GM19395 (cell line): ENCODE data around the gene OR8K5.
"Not testable (repeated sequence)": the region's sequence is repeated elsewhere in the genome, so short reads cannot be mapped to it uniquely, and the experiment has no call there.

Source experiments
- ATAC-seq: cut with Tn5 transposase; IDR thresholded peaks from one replicate; pipeline ENCODE4 v1.9.1; 2021; ENCODE audit warnings: mild to moderate bottlenecking, moderate library complexity; ENCODE audit not compliant: unreplicated experiment

Gene OR8K5

GRCh38 chr11:56160217-56160616, at the start of gene OR8K5:
Gene OR8K5 (minus strand): TSS chr11:56160317. CDS start chr11:56160317, 0 bp downstream.
- no peak for ATAC-seq

- ATAC-seq = no peak
These were observed 47.7 kb upstream of the OR8K5 start for GRCh38 chr11:56207790-56208189.

- no peak for ATAC-seq
These were observed 37.2 kb upstream of the OR8K5 start for GRCh38 chr11:56197367-56197766.

GRCh38 chr11:56196705-56197104, 36.6 kb upstream of the OR8K5 start:
- no peak for ATAC-seq

- no peak for ATAC-seq
These were observed 28.5 kb upstream of the OR8K5 start for GRCh38 chr11:56188602-56189001.

- no peak for ATAC-seq
These were observed 23.3 kb upstream of the OR8K5 start for GRCh38 chr11:56183459-56183858.

- ATAC-seq = no peak
These were observed 16.2 kb upstream of the OR8K5 start, which contains the start of gene OR5J2 for GRCh38 chr11:56176318-56176717. Gene OR5J2 (plus strand): TSS chr11:56176618. CDS start chr11:56176618, 0 bp downstream.

- no peak for ATAC-seq
These were observed 12.2 kb upstream of the OR8K5 start for GRCh38 chr11:56172256-56172830.

- no peak for ATAC-seq
These were observed 3.7 kb upstream of the OR8K5 start for GRCh38 chr11:56163804-56164203.

GRCh38 chr11:56152333-56152732, 7.8 kb downstream of the OR8K5 start:
- ATAC-seq = no peak

- no peak for ATAC-seq
These were observed 8.7 kb downstream of the OR8K5 start for GRCh38 chr11:56151376-56151775.

- not testable (repeated sequence) for ATAC-seq
These were observed 16.4 kb downstream of the OR8K5 start for GRCh38 chr11:56143681-56144080.

GRCh38 chr11:56140151-56140661, 19.9 kb downstream of the OR8K5 start, which contains the start of gene OR8J3:
Gene OR8J3 (minus strand): TSS chr11:56140201. CDS start chr11:56137718, 2,483 bp downstream.
- ATAC-seq = no peak

- ATAC-seq = no peak
These were observed 38.0 kb downstream of the OR8K5 start, which contains the start of gene OR8H3 for GRCh38 chr11:56122073-56122472. Gene OR8H3 (plus strand): TSS chr11:56122373. CDS start chr11:56122373, 0 bp downstream.
